HepG2 (cell line): ENCODE measurements around the gene ZNF318. TPM values are rescaled to one million over a fixed set of nuclear protein-coding genes. Genes with fewer than 3 reads are reported as not detected.

Experiments
- EP300 ChIP-seq, 3 experiments: sonication (generic) in 1 of 3; formaldehyde crosslinking in 1 of 3; IDR thresholded peaks; 2 replicates each; pipeline versions ENCODE4 v1.5.1 to v1.6.1; 2011 to 2020; ENCODE audit warnings: low read depth in 2 of 3, low read length in 2 of 3, borderline replicate concordance in 1 of 3, improper control_type of control experiment in 1 of 3, mild to moderate bottlenecking in 1 of 3, missing genetic modification reagents in 1 of 3, moderate library complexity in 1 of 3
- FOSL2 ChIP-seq: sonication (generic); formaldehyde crosslinking; IDR thresholded peaks from 2 replicates; pipeline ENCODE4 v1.4.0; 2020; ENCODE audit warnings: missing genetic modification reagents
- MED1 ChIP-seq: sonication (generic); formaldehyde crosslinking; IDR thresholded peaks from 2 replicates; pipeline ENCODE4 v1.4.0; 2020; ENCODE audit warnings: missing genetic modification reagents
- MYNN ChIP-seq: sonication (generic); formaldehyde crosslinking; IDR thresholded peaks from 2 replicates; pipeline ENCODE4 v1.4.0; 2020; ENCODE audit warnings: mild to moderate bottlenecking, low read depth, missing genetic modification reagents
- NR2F1 ChIP-seq, 2 experiments: fragments of 450-650 bp in 1 of 2; formaldehyde crosslinking in 1 of 2; IDR thresholded peaks; 2 replicates each; pipeline versions ENCODE4 v1.5.0 to v1.6.1; 2016 to 2020; ENCODE audit warnings: mild to moderate bottlenecking in 1 of 2, missing compliant biosample characterization in 1 of 2, missing genetic modification reagents in 1 of 2, moderate library complexity in 1 of 2
- RFX5 ChIP-seq: IDR thresholded peaks from 2 replicates; pipeline ENCODE4 v1.6.1; 2011; ENCODE audit warnings: low read depth, low read length, improper control_type of control experiment
- TBX2 ChIP-seq: sonication (generic); formaldehyde crosslinking; IDR thresholded peaks from 2 replicates; pipeline ENCODE4 v1.5.0; 2020; ENCODE audit warnings: missing genetic modification reagents, mild to moderate bottlenecking, borderline replicate concordance
- ZNF598 ChIP-seq: sonication (generic); formaldehyde crosslinking; IDR thresholded peaks from 2 replicates; pipeline ENCODE4 v1.5.1; 2020; ENCODE audit warnings: mild to moderate bottlenecking, missing genetic modification reagents, borderline replicate concordance
- ZNF75D ChIP-seq: sonication (generic); formaldehyde crosslinking; IDR thresholded peaks from 2 replicates; pipeline ENCODE4 v1.8.1; 2023; ENCODE audit warnings: missing genetic modification reagents, mild to moderate bottlenecking, borderline replicate concordance
- ZNF883 ChIP-seq: sonication (generic); formaldehyde crosslinking; IDR thresholded peaks from 2 replicates; pipeline ENCODE4 v1.5.1; 2020; ENCODE audit warnings: mild to moderate bottlenecking, missing genetic modification reagents; ENCODE audit errors: not compliant biosample characterization
- polyA plus RNA-seq, 8 experiments: library from polyadenylated mRNA; depleted of rRNA in 3 of 8; stranded (reverse) in 7 of 8; unstranded in 1 of 8; fragments of >200 nt; fragmentation: Illumina TruSeq in 4 of 8; extraction: Trizol in 4 of 8; gene quantifications; 2 replicates each; pipeline versions ENCODE4 v1.2.1 to v1.2.3, GENCODE V29; 2011 to 2016; ENCODE audit warnings: low read depth in 4 of 8, missing spikeins in 1 of 8, mixed read lengths in 1 of 8; ENCODE audit not compliant: insufficient read depth in 1 of 8
- total RNA-seq, 5 experiments: library from RNA; depleted of rRNA; stranded (reverse); fragments of >200 nt; fragmentation: Illumina TruSeq; extraction: Trizol; gene quantifications; 2 replicates each; pipeline ENCODE4 v1.2.3, GENCODE V29; 2016; ENCODE audit warnings: low read depth in 1 of 5
- TF ChIP-seq, protein P1 (sequence below): IDR thresholded peaks from 2 replicates; pipeline ENCODE4 v1.6.1; 2012; ENCODE audit warnings: inconsistent platforms
- TF ChIP-seq, protein P2 (sequence below): sonication (generic); formaldehyde crosslinking; IDR thresholded peaks from 2 replicates; pipeline ENCODE4 v1.4.0; 2020; ENCODE audit warnings: missing genetic modification reagents
- TF ChIP-seq, protein P3 (sequence below), 2 experiments: fragments of 450-650 bp in 1 of 2; sonication (generic) in 1 of 2; formaldehyde crosslinking in 1 of 2; IDR thresholded peaks; 2 replicates each; pipeline versions ENCODE4 v1.6.1 to v1.8.0; 2016 to 2022; ENCODE audit warnings: antibody characterized with exemption in 1 of 2, mild to moderate bottlenecking in 1 of 2, missing genetic modification reagents in 1 of 2

The ZNF318 gene
- total and polyA plus RNA-seq, 2 of the 13 experiments (the other 11 are each of a cell fraction or from before 2014, with no cell fraction given) = 13.0 to 14.5 TPM

DNA sequence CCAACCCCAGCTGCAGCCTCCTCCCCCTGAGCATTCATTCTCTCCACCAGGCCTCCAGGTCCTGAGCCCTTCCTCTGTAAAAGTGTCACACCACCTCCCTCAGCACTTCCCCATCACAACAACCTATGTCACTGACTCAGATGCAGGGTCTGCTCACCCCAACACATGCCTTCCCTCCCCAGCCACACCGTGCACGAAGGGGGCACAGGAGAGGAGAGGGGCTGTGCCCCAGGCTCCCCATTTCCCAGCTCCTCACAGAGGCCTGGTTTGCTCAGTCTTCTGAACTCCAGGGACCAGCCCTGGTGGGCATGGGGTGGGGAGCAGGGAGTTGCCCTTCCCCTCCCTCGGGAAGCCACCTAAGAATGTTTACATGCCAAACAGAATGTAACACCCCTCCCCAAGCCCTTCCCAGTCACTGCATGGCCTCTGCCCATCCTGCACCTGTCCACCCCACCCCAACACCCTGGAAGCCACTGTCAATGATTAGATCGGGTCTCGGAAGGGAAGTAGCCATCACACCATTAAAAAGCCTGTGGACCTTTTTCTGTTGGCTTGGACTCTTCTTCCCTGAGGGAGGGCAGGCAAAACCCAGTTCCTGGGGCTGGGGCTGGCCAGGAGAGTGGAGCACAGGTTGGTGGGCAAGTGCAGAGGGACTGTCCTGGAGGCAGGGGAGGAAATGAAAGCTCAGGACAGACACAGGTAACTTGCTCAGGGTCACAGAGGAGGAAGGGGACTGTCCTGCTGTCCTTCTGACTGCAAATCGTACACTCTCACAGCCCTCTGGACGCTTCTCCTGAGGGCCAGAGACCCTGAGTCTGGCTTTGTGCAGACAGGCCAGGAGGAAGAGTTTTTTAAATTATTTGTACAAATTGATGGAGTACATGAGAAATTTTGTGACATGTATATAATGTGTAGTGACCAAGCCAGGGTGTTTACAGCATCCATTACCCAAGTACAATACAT is 81.4 kb downstream of the ZNF318 start (continued):
- TF ChIP-seq, protein P1, sequence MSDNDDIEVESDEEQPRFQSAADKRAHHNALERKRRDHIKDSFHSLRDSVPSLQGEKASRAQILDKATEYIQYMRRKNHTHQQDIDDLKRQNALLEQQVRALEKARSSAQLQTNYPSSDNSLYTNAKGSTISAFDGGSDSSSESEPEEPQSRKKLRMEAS = peak; percentile 38; the same call in 1 of the 2 replicates
- TF ChIP-seq, protein P2, sequence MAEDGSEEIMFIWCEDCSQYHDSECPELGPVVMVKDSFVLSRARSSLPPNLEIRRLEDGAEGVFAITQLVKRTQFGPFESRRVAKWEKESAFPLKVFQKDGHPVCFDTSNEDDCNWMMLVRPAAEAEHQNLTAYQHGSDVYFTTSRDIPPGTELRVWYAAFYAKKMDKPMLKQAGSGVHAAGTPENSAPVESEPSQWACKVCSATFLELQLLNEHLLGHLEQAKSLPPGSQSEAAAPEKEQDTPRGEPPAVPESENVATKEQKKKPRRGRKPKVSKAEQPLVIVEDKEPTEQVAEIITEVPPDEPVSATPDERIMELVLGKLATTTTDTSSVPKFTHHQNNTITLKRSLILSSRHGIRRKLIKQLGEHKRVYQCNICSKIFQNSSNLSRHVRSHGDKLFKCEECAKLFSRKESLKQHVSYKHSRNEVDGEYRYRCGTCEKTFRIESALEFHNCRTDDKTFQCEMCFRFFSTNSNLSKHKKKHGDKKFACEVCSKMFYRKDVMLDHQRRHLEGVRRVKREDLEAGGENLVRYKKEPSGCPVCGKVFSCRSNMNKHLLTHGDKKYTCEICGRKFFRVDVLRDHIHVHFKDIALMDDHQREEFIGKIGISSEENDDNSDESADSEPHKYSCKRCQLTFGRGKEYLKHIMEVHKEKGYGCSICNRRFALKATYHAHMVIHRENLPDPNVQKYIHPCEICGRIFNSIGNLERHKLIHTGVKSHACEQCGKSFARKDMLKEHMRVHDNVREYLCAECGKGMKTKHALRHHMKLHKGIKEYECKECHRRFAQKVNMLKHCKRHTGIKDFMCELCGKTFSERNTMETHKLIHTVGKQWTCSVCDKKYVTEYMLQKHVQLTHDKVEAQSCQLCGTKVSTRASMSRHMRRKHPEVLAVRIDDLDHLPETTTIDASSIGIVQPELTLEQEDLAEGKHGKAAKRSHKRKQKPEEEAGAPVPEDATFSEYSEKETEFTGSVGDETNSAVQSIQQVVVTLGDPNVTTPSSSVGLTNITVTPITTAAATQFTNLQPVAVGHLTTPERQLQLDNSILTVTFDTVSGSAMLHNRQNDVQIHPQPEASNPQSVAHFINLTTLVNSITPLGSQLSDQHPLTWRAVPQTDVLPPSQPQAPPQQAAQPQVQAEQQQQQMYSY (CRISPR knock-in tag) = no peak
- TF ChIP-seq RFX5 (0 out of 2 replicates have a peak, but pooled peaks have one; percentile 30), TBX2 (CRISPR knock-in tag) (peak; percentile 32), FOSL2 (CRISPR knock-in tag) (peak; percentile 24), ZNF598 (0 out of 2 replicates have a peak, but pooled peaks have one; percentile 63), ZNF75D (CRISPR knock-in tag) (no peak), EP300 (IDR thresholded peaks at IDR 0.05; ENCODE audit: low read depth in 2 of 2, low read length in 2 of 2) (0 out of 4 replicates have a peak, but pooled peaks of 1 of the 2 experiments have one; percentile 6), EP300 (CRISPR knock-in tag; IDR thresholded peaks at IDR 0.05; ENCODE audit: borderline replicate concordance) (no peak), ZNF883 (CRISPR knock-in tag) (peak; percentile 51), MED1 (CRISPR knock-in tag) (peak; percentile 14; the same call in 1 of the 2 replicates), MYNN (CRISPR knock-in tag) (no peak), NR2F1 (CRISPR knock-in tag; IDR thresholded peaks at IDR 0.05) (0 out of 4 replicates have a peak, but pooled peaks of 1 of the 2 experiments have one; percentile 4)
- TF ChIP-seq, protein P3, sequence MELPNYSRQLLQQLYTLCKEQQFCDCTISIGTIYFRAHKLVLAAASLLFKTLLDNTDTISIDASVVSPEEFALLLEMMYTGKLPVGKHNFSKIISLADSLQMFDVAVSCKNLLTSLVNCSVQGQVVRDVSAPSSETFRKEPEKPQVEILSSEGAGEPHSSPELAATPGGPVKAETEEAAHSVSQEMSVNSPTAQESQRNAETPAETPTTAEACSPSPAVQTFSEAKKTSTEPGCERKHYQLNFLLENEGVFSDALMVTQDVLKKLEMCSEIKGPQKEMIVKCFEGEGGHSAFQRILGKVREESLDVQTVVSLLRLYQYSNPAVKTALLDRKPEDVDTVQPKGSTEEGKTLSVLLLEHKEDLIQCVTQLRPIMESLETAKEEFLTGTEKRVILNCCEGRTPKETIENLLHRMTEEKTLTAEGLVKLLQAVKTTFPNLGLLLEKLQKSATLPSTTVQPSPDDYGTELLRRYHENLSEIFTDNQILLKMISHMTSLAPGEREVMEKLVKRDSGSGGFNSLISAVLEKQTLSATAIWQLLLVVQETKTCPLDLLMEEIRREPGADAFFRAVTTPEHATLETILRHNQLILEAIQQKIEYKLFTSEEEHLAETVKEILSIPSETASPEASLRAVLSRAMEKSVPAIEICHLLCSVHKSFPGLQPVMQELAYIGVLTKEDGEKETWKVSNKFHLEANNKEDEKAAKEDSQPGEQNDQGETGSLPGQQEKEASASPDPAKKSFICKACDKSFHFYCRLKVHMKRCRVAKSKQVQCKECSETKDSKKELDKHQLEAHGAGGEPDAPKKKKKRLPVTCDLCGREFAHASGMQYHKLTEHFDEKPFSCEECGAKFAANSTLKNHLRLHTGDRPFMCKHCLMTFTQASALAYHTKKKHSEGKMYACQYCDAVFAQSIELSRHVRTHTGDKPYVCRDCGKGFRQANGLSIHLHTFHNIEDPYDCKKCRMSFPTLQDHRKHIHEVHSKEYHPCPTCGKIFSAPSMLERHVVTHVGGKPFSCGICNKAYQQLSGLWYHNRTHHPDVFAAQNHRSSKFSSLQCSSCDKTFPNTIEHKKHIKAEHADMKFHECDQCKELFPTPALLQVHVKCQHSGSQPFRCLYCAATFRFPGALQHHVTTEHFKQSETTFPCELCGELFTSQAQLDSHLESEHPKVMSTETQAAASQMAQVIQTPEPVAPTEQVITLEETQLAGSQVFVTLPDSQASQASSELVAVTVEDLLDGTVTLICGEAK (IDR thresholded peaks at IDR 0.05) = no peak
- TF ChIP-seq, protein P3 (CRISPR knock-in tag; IDR thresholded peaks at IDR 0.05) = 0 out of 2 replicates have a peak, but pooled peaks have one; percentile 39
